Calu3 (cell line): ENCODE data around the gene GADL1. TPM values are rescaled to one million over a fixed set of nuclear protein-coding genes. Genes with fewer than 3 reads are reported as not detected.

ENCODE experiments used
- BruUV-seq: library from RNA; stranded (reverse); fragments of 400-500 nt; replicated peaks from 2 replicates; lab custom pipeline; 2021; lab: Mats Ljungman, UMichigan
- CTCF ChIA-PET: fragments of 300-600 bp; sonication (Branson Sonifier 250); formaldehyde crosslinking; loops from one replicate; lab custom pipeline; 2022; ENCODE audit warnings: antibody characterized with exemption; lab: Charles Lee
- DNase-seq: peaks from one replicate; pipeline ENCODE4 v3.0.0; 2022
- H3K27ac Mint-ChIP-seq: one replicate; pipeline ENCODE4 v1.8.0; 2022; ENCODE audit warnings: mixed read lengths; ENCODE audit not compliant: unreplicated experiment
- H3K27me3 Mint-ChIP-seq: one replicate; pipeline ENCODE4 v1.8.0; 2022; ENCODE audit warnings: mixed read lengths; ENCODE audit not compliant: unreplicated experiment
- H3K36me3 Mint-ChIP-seq: one replicate; pipeline ENCODE4 v1.8.0; 2022; ENCODE audit warnings: mild to moderate bottlenecking, moderate library complexity, mixed read lengths; ENCODE audit not compliant: insufficient read depth, unreplicated experiment
- H3K4me1 Mint-ChIP-seq: one replicate; pipeline ENCODE4 v1.8.0; 2022; ENCODE audit warnings: mild to moderate bottlenecking, low read depth, mixed read lengths; ENCODE audit not compliant: unreplicated experiment
- H3K4me3 Mint-ChIP-seq: one replicate; pipeline ENCODE4 v1.8.0; 2022; ENCODE audit warnings: mild to moderate bottlenecking, low read depth, moderate library complexity, mixed read lengths; ENCODE audit not compliant: unreplicated experiment
- H3K9me3 Mint-ChIP-seq: one replicate; pipeline ENCODE4 v1.8.0; 2022; ENCODE audit warnings: low read depth, mixed read lengths; ENCODE audit not compliant: unreplicated experiment
- CTCF ChIP-seq: fragments of 200-600 bp; IDR thresholded peaks from one replicate; pipeline ENCODE4 v1.8.0; 2022; ENCODE audit warnings: antibody characterized with exemption; ENCODE audit not compliant: unreplicated experiment
- intact Hi-C: fragments of 100-400 bp; cut with micrococcal nuclease; formaldehyde crosslinking; loops from one replicate; pipeline ENCODE4 v1.10.0; 2022; ENCODE audit not compliant: unreplicated experiment
- total RNA-seq: library from RNA; stranded (reverse); gene quantifications from 2 replicates; pipeline ENCODE4 v1.2.3, GENCODE V29; 2022

Gene GADL1
- total RNA-seq, 1 experiment from 2014 or later: not detected

DNA sequence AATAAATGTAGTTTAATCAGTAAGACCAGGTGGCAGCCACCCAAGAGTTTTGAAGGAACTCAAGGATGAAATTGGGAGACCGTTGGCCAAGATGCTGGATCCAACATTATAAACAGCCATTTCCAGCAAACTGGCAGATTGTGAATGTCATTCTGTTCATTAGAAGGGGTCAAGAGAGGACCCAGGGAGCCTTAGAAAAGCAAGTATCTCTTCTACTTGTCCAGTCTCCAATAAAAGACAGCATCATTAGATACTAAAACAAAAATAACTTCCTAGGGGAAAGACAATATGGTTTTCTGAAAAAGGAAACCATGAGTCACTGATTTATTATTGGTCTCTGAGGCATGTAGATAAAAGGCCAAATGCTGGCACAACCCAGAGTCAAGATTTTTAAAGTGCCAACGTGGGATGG is 67.9 kb downstream of the GADL1 start:
- Mint-ChIP-seq H3K27ac (no peak overlapping the region), H3K4me1 (no peaks in the 10 kb centered on the region), H3K36me3 (no peaks in the 10 kb centered on the region), H3K9me3 (no peaks in the 10 kb centered on the region), H3K4me3 (no peak overlapping the region), H3K27me3 (peaks cover 7% of the 10 kb centered on the region)
- no peak for TF ChIP-seq CTCF
- BruUV-seq: no TSS peak
- intact Hi-C loops: no loop called here
- no peak for DNase-seq
- CTCF ChIA-PET: no interaction called here

DNA sequence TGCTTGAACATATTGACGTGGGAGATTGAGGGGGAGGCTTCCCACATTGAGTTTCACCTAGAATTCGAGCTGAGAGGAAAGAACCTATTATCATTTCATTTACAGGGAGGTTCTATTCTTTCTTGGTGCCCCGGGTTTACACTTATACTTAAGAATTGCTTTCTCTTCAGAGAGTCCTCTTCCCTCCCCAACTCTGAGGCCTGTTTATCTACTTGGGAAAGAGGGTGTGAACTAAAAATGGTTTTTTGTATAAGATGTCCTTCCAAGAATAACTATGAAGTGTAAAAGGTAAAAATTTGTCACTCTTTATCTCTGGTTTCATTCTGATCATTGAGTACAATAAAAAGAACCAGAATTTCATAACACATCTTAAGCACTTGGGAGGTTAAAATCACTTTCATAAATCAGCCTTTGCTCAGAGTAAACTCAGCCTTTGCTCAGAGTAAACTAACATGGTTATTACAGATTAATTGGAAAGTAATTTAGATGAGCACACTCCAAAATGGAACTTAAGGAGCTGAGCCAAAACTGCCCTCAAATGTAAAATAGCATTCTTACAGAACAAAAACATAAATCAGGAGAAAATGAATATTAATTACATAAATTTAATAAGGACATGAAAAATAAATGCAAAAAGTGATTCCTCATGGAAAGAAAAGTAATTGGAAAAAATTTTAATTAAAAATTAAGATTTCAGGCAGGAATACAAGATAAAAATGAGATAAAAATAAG is 75.2 kb downstream of the GADL1 start:
- no peaks in the 10 kb centered on the region for H3K4me1 Mint-ChIP-seq
- CTCF ChIA-PET: no interaction called here
- H3K9me3 Mint-ChIP-seq: no peaks in the 10 kb centered on the region
- no peaks in the 10 kb centered on the region for H3K27me3 Mint-ChIP-seq
- BruUV-seq: no TSS peak
- intact Hi-C loops: no loop called here
- H3K4me3 Mint-ChIP-seq: no peak overlapping the region
- H3K27ac Mint-ChIP-seq: no peak overlapping the region
- DNase-seq: no peak
- no peak for TF ChIP-seq CTCF
- H3K36me3 Mint-ChIP-seq: no peaks in the 10 kb centered on the region

DNA sequence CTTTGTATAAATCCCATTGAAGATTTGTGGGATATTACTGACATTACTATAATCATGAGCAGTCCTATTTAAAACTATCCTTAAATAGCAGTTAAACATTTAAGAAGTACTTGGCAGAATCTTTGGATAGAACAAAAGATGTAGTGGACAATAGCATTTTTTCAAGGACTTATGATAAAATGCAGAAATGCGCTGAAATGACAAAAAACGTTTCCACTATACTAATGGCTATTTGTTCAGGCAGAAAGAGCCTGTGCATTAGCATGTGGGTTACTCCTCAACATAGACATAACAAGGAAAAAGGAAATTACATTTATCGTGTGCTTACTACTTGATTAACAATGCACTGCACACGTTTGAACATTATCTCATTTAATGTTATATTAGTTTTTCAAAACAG is 80.7 kb downstream of the GADL1 start:
- H3K4me1 Mint-ChIP-seq: no peaks in the 10 kb centered on the region
- no peak for TF ChIP-seq CTCF
- no peaks in the 10 kb centered on the region for H3K9me3 Mint-ChIP-seq
- H3K27ac Mint-ChIP-seq: no peak overlapping the region
- no peak for DNase-seq
- intact Hi-C loops: no loop called here
- CTCF ChIA-PET: no interaction called here
- peaks cover 37% of the 10 kb centered on the region for H3K27me3 Mint-ChIP-seq
- H3K4me3 Mint-ChIP-seq: no peak overlapping the region
- no peaks in the 10 kb centered on the region for H3K36me3 Mint-ChIP-seq
- no TSS peak for BruUV-seq

GRCh38 chr3:30811151-30811795 is 83.2 kb downstream of the GADL1 start:
- H3K4me3 Mint-ChIP-seq: no peak overlapping the region
- DNase-seq: no peak
- no peak overlapping the region for H3K27ac Mint-ChIP-seq
- BruUV-seq: no TSS peak
- intact Hi-C loops: no loop called here
- no peak for TF ChIP-seq CTCF
- no peaks in the 10 kb centered on the region for H3K4me1 Mint-ChIP-seq
- H3K9me3 Mint-ChIP-seq: no peaks in the 10 kb centered on the region
- H3K36me3 Mint-ChIP-seq: no peaks in the 10 kb centered on the region
- H3K27me3 Mint-ChIP-seq: peaks cover 61% of the 10 kb centered on the region
- CTCF ChIA-PET: no interaction called here
